Activated CD4-positive, alpha-beta T cell treated with anti-CD3 and anti-CD28 coated beads, Interleukin-2, amount 50 U/mL, for 1 hour (primary cell): Measurements from ENCODE around the gene FBXW8.
"Not testable (repeated sequence)": the region's sequence is repeated elsewhere in the genome, so short reads cannot be mapped to it uniquely, and the experiment has no call there.

Source experiments
- DNase-seq: peaks from one replicate; pipeline ENCODE4 v3.0.0-alpha.2; 2020

The FBXW8 gene

GRCh38 chr12:117042171-117042842 is 131.6 kb downstream of the FBXW8 start:
- no peak for DNase-seq

GRCh38 chr12:117042862-117043261 is 132.1 kb downstream of the FBXW8 start:
- DNase-seq, result no peak

GRCh38 chr12:117044311-117044710 is 133.6 kb downstream of the FBXW8 start:
- no peak for DNase-seq

GRCh38 chr12:117044790-117045159 is 134.0 kb downstream of the FBXW8 start:
- DNase-seq, result no peak

- no peak for DNase-seq
Observed at GRCh38 chr12:117045160-117046010, 134.6 kb downstream of the FBXW8 start.

- DNase-seq, result no peak
Observed at GRCh38 chr12:117046011-117046369, 135.2 kb downstream of the FBXW8 start.

GRCh38 chr12:117046425-117046824 is 135.7 kb downstream of the FBXW8 start:
- DNase-seq, result no peak

- DNase-seq, result no peak
Observed at GRCh38 chr12:117046861-117047530, 136.2 kb downstream of the FBXW8 start.

GRCh38 chr12:117047810-117048584 is 137.2 kb downstream of the FBXW8 start:
- DNase-seq, result no peak

- DNase-seq, result no peak
Observed at GRCh38 chr12:117048585-117048904, 137.8 kb downstream of the FBXW8 start.

GRCh38 chr12:117049295-117049694 is 138.5 kb downstream of the FBXW8 start:
- no peak for DNase-seq

GRCh38 chr12:117050060-117050459 is 139.3 kb downstream of the FBXW8 start:
- no peak for DNase-seq

GRCh38 chr12:117051380-117051779 is 140.6 kb downstream of the FBXW8 start:
- no peak for DNase-seq

GRCh38 chr12:117052386-117053049 is 141.8 kb downstream of the FBXW8 start:
- DNase-seq, result no peak

GRCh38 chr12:117053050-117053400 is 142.3 kb downstream of the FBXW8 start:
- DNase-seq, result no peak

GRCh38 chr12:117053597-117054201 is 142.9 kb downstream of the FBXW8 start:
- DNase-seq, result no peak

- no peak for DNase-seq
Observed at GRCh38 chr12:117054279-117054678, 143.5 kb downstream of the FBXW8 start.

GRCh38 chr12:117057626-117058025 is 146.9 kb downstream of the FBXW8 start:
- DNase-seq, result not testable (repeated sequence)

GRCh38 chr12:117058442-117059072 is 147.8 kb downstream of the FBXW8 start:
- no peak for DNase-seq

GRCh38 chr12:117059156-117059555 is 148.4 kb downstream of the FBXW8 start:
- no peak for DNase-seq

- no peak for DNase-seq
Observed at GRCh38 chr12:117060246-117060928, 149.6 kb downstream of the FBXW8 start.
